ENCODE data around the gene GYPE.
"Not testable (repeated sequence)": the region's sequence is repeated elsewhere in the genome, so short reads cannot be mapped to it uniquely, and the experiment has no call there.

- not testable (repeated sequence) for TF ChIP-seq EP300 (IDR thresholded peaks at IDR 0.05; ENCODE audit: borderline replicate concordance in 1 of 2, control insufficient read depth in 1 of 2, low read depth in 2 of 2, low read length in 2 of 2); CTCF (IDR thresholded peaks at IDR 0.05 in 2 of 3, conservative IDR thresholded peaks at IDR 0.05 in 1 of 3; ENCODE audit: control insufficient read depth in 2 of 3, extremely low read depth in 1 of 3, insufficient read depth in 1 of 3, low read depth in 3 of 3, low read length in 3 of 3); POLR2A (IDR thresholded peaks at IDR 0.05; ENCODE audit: low read depth, low read length)
- TF ChIP-seq, protein P1, sequence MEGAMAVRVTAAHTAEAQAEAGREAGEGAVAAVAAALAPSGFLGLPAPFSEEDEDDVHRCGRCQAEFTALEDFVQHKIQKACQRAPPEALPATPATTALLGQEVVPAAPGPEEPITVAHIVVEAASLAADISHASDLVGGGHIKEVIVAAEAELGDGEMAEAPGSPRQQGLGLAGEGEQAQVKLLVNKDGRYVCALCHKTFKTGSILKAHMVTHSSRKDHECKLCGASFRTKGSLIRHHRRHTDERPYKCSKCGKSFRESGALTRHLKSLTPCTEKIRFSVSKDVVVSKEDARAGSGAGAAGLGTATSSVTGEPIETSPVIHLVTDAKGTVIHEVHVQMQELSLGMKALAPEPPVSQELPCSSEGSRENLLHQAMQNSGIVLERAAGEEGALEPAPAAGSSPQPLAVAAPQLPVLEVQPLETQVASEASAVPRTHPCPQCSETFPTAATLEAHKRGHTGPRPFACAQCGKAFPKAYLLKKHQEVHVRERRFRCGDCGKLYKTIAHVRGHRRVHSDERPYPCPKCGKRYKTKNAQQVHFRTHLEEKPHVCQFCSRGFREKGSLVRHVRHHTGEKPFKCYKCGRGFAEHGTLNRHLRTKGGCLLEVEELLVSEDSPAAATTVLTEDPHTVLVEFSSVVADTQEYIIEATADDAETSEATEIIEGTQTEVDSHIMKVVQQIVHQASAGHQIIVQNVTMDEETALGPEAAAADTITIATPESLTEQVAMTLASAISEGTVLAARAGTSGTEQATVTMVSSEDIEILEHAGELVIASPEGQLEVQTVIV (IDR thresholded peaks at IDR 0.05; ENCODE audit: borderline replicate concordance, partially characterized antibody): not testable (repeated sequence)
These were observed 45.6 kb upstream of the GYPE start for GRCh38 chr4:143950967-143951366.

Data from GM12878 (cell line).